Ovary (tissue), 9 donors: ENCODE measurements around the gene GLP1R. TPM values are rescaled to one million over a fixed set of nuclear protein-coding genes. Genes with fewer than 3 reads are reported as not detected.

Source experiments
- DNase-seq, 5 donors: peaks; one replicate each; pipeline ENCODE4 v3.0.0-alpha.2; 2019 to 2020
- H3K27ac ChIP-seq, 2 donors: fragments of 200-600 bp; one replicate each; pipeline versions ENCODE4 v1.5.1 to v1.8.0; 2019 to 2022
- H3K27me3 ChIP-seq: fragments of 200-600 bp; one replicate; pipeline ENCODE4 v1.8.0; 2022
- H3K36me3 ChIP-seq: fragments of 200-600 bp; sonication (generic); one replicate; pipeline ENCODE4 v1.5.1; 2019
- H3K4me1 ChIP-seq: one replicate; pipeline ENCODE4 v1.8.1; 2013; ENCODE audit warnings: mild to moderate bottlenecking, moderate library complexity; ENCODE audit not compliant: insufficient read depth
- H3K4me3 ChIP-seq: fragments of 200-600 bp; sonication (generic); one replicate; pipeline ENCODE4 v1.5.1; 2017
- H3K9me3 ChIP-seq, 2 donors: fragments of 200-600 bp in 1 of 2; sonication (generic) in 1 of 2; one replicate each; pipeline versions ENCODE4 v1.5.1 to v1.8.1; 2013 to 2019; ENCODE audit warnings: mild to moderate bottlenecking in 1 of 2, moderate library complexity in 1 of 2
- EP300 ChIP-seq: sonication (generic); formaldehyde crosslinking; IDR thresholded peaks from one replicate; pipeline ENCODE4 v1.6.1; 2017; ENCODE audit warnings: antibody characterized with exemption
- POLR2A ChIP-seq: fragments of 450-650 bp; IDR thresholded peaks from one replicate; pipeline ENCODE4 v1.6.1; 2017; ENCODE audit warnings: antibody characterized with exemption, mild to moderate bottlenecking, moderate library complexity
- WGBS, 3 donors: extraction: QIAGEN DNeasy Blood & Tissue Kit in 1 of 3; methylation state at CpG; one replicate each; pipeline versions ENCODE4 v1.1.5 to v1.1.7; 2013 to 2017; 5-methylcytosine and 5-hydroxymethylcytosine counted together
- intact Hi-C, 4 donors: fragments of 100-400 bp; cut with DNase I; formaldehyde crosslinking; loops; one replicate each; pipeline versions ENCODE4 v1.11.0 to v1.15.1; 2022 to 2023
- polyA plus RNA-seq, 2 donors: library from polyadenylated mRNA; stranded (reverse); fragments of 200-250 nt in 1 of 2; fragments of 350-450 nt in 1 of 2; fragmentation: Illumina TruSeq in 1 of 2; extraction: RNeasy Lipid Tissue Mini Kit (QIAGEN cat#74804) in 1 of 2; gene quantifications; one replicate each; pipeline ENCODE4 v1.2.3, GENCODE V29; 2013 to 2014
- total RNA-seq, 7 donors: library from RNA; depleted of rRNA in 2 of 7; stranded (reverse); fragments of >200 nt in 2 of 7; fragmentation: NEBNext Ultra II Directional in 3 of 7; extraction: Animal tissue kit (Norgen Biotek cat#: 25700) in 3 of 7; gene quantifications; one replicate each; pipeline versions ENCODE4 v1.1.0 to v1.2.4, GENCODE V29; 2016 to 2023
- TF ChIP-seq, protein P1 (sequence below), 3 donors: fragments of 450-650 bp in 2 of 3; fragments of 200-600 bp in 1 of 3; IDR thresholded peaks; one replicate each; pipeline versions ENCODE4 v1.5.1 to v1.8.0; 2016 to 2022; ENCODE audit warnings: antibody characterized with exemption in 3 of 3, mild to moderate bottlenecking in 1 of 3
- donor health status: DM: no; HTN: no; CAD: no; lungs with moderate emphysema.
- donor health status: DM: no; HTN: no; CAD: no.
- donor health status: Bipolar disorder and iron deficiency.
- donor health status: DM: yes; HTN: yes; CAD: no.
- donor health status: DM: no; HTN: no; CAD: no.
- donor health status: DM: yes; HTN: yes; CAD: no.

GLP1R gene
- total and polyA plus RNA-seq, 9 donors: 0.08 TPM; not detected in 8

DNA sequence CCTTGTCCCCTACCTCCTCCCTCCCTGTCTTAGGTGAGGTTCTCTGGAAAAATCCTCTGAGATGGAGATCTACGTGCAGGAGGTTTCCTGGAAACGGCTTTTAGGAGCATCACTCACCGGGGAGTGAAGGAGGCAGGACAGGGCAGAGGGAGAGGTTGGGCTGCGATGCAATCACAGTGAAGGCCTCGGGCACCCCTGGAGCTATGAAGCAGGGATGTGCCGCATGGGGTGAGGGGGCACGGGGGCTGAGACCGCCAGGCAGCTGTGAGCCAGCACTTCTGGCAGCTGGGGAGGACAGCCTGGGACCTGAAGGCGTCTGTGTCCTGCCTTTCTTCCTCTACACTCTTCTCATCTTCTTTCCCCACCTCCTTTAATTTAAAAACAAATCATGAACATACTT, 12.9 kb upstream of the GLP1R start:
- Histone ChIP-seq H3K9me3 (no peaks in the 10 kb centered on the region), H3K4me3 (no peak overlapping the region), H3K4me1 (no peaks in the 10 kb centered on the region), H3K27me3 (no peaks in the 10 kb centered on the region), H3K27ac (no peak overlapping the region), H3K36me3 (no peaks in the 10 kb centered on the region)
- 19 to 24% (median 20%) methylated on average over 9 of the region's 9 CpGs for WGBS, 3 donors
- DNase-seq: no peak
- intact Hi-C loops: no loop called here
- TF ChIP-seq EP300 (no peak), POLR2A (no peak)
- TF ChIP-seq, protein P1, sequence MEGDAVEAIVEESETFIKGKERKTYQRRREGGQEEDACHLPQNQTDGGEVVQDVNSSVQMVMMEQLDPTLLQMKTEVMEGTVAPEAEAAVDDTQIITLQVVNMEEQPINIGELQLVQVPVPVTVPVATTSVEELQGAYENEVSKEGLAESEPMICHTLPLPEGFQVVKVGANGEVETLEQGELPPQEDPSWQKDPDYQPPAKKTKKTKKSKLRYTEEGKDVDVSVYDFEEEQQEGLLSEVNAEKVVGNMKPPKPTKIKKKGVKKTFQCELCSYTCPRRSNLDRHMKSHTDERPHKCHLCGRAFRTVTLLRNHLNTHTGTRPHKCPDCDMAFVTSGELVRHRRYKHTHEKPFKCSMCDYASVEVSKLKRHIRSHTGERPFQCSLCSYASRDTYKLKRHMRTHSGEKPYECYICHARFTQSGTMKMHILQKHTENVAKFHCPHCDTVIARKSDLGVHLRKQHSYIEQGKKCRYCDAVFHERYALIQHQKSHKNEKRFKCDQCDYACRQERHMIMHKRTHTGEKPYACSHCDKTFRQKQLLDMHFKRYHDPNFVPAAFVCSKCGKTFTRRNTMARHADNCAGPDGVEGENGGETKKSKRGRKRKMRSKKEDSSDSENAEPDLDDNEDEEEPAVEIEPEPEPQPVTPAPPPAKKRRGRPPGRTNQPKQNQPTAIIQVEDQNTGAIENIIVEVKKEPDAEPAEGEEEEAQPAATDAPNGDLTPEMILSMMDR (IDR thresholded peaks at IDR 0.05): no peak

DNA sequence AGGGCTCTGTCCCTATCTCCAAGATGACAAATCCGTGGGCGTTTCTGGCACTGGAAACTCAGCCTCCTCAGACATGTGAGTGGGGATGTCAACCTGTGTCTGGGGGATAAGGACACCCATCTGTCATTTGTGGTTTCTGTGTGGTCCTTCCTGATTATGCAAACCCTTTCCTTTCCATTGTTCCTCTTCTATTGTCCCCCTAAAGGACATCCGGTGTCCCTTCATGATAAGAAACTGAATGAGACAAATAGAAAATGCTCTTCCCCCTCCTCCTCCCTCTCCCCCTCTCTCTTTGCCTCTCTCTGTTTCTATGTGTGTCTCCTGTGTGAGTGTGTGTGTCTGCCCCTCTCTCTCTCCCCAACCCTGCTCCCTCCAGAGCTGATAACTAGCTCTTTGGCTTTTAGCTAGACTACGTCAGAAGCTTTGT, 11.5 kb upstream of the GLP1R start:
- intact Hi-C loops: no loop called here
- Histone ChIP-seq H3K27ac (no peak overlapping the region), H3K36me3 (no peaks in the 10 kb centered on the region), H3K9me3 (peaks cover 0 to 4% of the 10 kb centered on the region in 2 donors), H3K27me3 (no peaks in the 10 kb centered on the region), H3K4me1 (no peaks in the 10 kb centered on the region), H3K4me3 (no peak overlapping the region)
- TF ChIP-seq EP300 (no peak), POLR2A (no peak)
- TF ChIP-seq, protein P1 (IDR thresholded peaks at IDR 0.05): no peak
- DNase-seq: no peak
- WGBS, 3 donors: 46 to 61% (median 54%) methylated on average over 4 of the region's 4 CpGs

DNA sequence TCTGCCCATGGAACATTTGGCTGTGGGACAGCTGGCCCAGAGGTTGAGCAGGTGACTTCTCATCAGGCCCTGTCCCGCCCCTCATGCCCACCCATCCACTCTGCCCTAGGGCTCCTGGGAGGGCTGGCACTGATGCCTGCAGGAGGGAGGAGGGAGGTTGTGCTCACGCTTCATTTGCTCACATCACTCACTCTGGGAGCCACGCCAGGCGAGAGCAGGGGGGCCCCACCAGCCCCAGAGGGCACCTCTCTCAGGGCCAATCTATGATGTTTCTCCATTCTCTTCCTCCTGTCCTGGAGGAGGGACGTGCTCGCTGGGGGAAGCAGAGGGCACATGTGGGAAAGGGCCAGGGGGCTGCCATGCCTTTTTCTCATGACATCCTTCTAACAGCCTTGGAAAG, 10.9 kb upstream of the GLP1R start:
- H3K4me1 ChIP-seq: no peaks in the 10 kb centered on the region

DNA sequence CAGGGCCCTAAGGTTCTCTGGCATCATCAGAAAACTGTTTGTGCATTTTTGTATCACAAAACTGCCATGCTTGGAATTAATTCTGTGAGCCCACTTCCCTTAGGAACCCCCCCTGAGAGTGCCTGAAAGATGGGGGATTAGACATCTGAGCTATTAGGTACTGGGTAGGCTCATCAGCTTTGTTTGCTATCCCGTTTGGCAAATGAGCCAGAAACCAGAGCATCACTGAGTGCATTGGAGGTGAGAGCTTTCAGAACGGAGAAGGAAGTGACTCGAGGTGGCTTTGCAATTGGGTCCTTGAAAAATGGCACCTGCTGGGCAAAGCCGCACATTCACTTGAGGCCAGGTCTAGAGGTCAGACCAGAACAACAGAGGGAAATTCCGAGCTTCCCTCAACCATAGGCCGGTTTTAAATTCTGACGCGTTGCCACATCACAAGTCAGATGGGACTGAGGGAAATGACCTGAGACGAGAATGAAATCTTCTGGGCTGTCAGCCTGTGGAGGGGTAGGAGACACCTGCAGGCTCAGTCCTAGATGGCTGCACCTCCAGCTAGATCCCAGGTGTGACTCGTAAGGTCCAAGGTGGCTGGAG, 8.4 kb upstream of the GLP1R start:
- no peaks in the 10 kb centered on the region for H3K36me3 ChIP-seq
- no peaks in the 10 kb centered on the region for H3K27me3 ChIP-seq
- no peak for DNase-seq
- WGBS, 3 donors: 79 to 84% (median 81%) methylated on average over 10 of the region's 10 CpGs
- no peak for TF ChIP-seq EP300
- TF ChIP-seq, protein P1 (IDR thresholded peaks at IDR 0.05): no peak
- no peak for TF ChIP-seq POLR2A
- H3K9me3 ChIP-seq: peaks cover 0 to 4% of the 10 kb centered on the region in 2 donors
- no peak overlapping the region for H3K27ac ChIP-seq
- no peaks in the 10 kb centered on the region for H3K4me1 ChIP-seq
- no peak overlapping the region for H3K4me3 ChIP-seq
- intact Hi-C loops: no loop called here

More for the DNA sequence above, 10.9 kb upstream of the GLP1R start:
- H3K36me3 ChIP-seq: no peaks in the 10 kb centered on the region
- no peak for TF ChIP-seq EP300
- TF ChIP-seq, protein P1 (IDR thresholded peaks at IDR 0.05): no peak
- no peak for TF ChIP-seq POLR2A
- no peak overlapping the region for H3K4me3 ChIP-seq
- H3K27ac ChIP-seq: no peak overlapping the region
- whole genome bisulfite sequencing, 3 donors: 51 to 71% (median 67%) methylated on average over 6 of the region's 6 CpGs
- peaks cover 0 to 4% of the 10 kb centered on the region in 2 donors for H3K9me3 ChIP-seq
- H3K27me3 ChIP-seq: no peaks in the 10 kb centered on the region
- intact Hi-C loops: no loop called here
- no peak for DNase-seq
